Fibroblast of skin of right biceps (primary cell): ENCODE results near the gene AKAP12.
A peak's percentile ranks its signal among the peaks of the same experiment; 100 is the strongest.
"Not testable (repeated sequence)": the region's sequence is repeated elsewhere in the genome, so short reads cannot be mapped to it uniquely, and the experiment has no call there.

ENCODE experiments used
- DNase-seq: peaks from one replicate; pipeline ENCODE4 v3.0.0-alpha.2; 2013

Gene AKAP12

GRCh38 chr6:151315661-151316060 is 75.9 kb downstream of the AKAP12 start:
- not testable (repeated sequence) for DNase-seq

GRCh38 chr6:151317103-151317994 is 77.6 kb downstream of the AKAP12 start:
- DNase-seq: peak; percentile 90

GRCh38 chr6:151317995-151318365 is 78.2 kb downstream of the AKAP12 start:
- DNase-seq: no peak

DNA sequence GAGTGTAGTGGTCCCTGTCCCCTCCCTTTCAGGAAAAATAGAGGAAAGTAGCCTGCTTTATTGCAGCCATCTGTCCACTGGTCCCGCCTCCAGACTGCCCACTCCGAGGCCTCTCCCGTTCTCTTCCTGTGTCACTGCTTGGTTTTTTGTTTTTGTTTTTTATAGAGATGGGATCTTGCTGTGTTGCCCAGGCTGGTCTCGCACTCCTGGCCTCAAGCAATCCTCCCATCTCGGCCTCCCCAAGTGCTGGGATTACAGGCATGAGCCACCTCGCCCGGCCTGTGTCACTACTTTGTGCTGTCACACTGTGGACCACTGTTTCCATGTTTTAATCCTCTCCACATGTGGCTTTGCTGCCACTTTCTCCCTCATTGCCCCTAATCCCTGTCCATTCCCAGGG is 80.4 kb downstream of the AKAP12 start:
- no peak for DNase-seq

DNA sequence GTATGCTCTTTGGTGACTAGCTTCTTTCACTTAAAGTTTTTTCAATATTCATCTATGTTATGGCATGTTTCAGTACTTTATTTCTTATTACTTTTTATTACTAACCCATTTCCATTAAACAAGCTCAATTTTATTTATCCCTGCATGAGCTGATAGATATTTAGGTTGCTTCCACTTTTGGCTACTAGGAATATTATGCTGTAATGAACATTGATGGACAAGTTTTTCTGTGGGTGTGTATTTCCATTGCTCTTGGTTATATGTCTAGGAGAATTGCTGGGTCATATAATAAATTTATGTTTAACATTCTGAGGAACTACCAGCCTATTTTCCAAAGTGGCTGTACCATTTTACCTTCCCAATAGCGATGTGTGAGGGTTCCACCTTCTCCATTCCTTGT is 81.7 kb downstream of the AKAP12 start:
- DNase-seq: no peak

- DNase-seq: no peak
These were observed 82.8 kb downstream of the AKAP12 start for GRCh38 chr6:151322570-151322969.

DNA sequence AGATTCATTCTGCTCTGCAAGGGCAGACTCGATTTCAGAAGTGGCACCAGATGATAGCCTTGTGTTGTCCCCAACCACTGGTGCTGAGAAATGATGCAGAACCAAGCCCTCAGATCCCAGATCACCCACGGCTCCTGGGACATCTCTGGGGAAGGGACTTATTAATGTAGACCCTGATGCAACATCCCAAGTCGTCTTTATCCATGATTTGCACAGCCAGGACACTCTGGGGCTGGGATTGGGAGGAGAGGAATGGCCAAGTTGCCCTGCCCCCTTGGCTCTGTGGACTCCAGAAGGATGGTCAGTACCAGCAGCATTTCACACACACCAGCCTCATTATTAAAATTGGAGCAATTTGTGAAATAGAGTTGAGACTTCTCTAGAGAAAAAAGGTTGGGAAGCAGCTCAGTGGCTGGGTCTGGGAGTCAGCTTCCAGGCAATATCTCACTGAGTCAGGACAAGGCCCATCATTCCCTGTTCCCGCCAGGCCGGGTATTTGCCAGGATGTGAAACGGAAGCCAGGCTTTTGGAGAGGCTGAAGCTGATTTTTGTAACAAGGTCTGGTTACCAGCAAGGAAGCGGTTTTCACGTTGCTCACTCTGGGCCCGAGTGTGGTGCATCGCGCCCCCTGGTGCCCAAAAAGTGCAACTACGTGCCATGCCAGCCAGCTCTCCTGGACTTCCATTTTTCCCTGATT is 84.2 kb downstream of the AKAP12 start:
- DNase-seq: peak; percentile 95

GRCh38 chr6:151324488-151324825 is 84.7 kb downstream of the AKAP12 start:
- DNase-seq: no peak

DNA sequence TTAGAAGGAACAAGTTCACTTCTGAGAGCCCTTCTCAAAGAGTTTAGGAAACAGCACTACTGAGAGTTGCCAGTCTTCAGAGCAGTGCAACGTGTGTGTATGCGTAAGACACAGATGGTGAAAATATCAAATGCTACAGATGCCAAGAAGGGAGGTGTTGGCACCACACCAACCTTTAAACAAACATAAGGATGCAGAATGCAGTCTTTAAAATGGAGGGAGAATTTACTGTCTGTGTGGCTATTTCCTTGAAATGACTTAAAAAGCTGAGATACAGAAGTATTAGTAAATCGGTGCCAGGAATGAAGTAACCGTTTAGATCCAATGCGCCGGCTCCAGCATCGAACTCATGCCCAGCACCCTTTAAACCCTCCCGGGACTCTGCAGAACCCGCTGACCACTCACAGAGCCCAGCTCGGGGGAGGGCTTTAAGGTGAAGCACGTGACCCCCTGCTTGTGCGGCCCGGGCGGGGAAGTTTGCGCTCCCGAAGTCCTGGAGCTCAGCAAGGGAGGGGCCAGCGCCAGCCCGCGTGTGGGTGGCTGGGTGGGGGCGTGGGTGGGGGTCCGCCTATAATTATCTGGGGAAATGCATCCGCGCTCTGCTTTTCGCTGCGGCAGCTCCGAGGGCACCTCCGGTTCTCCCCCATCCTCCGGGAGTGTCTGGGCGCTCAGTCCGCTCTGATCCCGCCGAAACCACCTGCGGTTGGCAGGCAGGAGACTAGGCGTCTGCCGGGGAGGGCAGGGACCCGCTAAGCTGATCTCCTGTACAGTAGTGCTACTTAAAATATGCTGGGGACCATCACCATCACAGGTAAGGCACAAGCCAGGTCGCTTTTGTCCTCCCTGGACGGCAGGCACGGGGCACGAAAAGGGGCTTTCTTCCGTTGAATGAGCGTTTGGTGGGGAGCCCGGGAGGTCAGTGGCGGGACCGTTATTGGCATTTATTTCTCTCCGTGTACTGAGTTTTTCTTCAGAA is 85.6 kb downstream of the AKAP12 start:
- DNase-seq: peak; percentile 62

DNA sequence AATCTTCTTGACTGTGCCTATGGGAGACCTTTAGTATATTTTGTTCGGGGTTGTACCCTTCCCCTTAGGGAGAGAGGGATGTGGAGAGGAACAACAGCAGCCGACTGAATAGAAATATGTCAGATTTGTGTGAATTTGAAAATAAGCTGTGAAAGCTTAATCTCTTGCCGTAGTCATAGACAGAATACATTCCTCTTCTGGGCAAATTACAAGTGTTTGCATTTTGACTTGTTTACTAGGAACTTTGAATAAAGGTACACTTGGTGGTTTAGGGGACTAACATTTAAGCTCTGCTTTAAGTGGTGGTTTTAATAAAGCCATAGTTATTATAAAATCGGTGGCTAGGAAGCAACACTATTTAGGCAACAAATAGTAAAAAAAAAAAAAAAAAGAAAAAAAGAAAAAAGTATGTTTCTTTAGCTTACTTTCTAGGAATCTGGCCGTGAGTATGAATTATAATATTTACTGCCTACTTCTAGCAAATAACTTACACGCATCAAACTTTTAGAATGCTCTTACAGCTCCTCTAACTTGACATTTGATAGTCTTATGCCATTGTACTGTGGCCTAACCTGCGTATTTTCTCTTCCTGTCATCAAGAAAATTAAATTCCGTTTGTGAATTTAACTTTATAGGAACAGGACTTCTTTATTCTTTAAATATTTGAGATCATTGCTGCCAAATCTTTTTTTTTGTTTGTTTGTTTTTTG is 86.5 kb downstream of the AKAP12 start:
- no peak for DNase-seq

DNA sequence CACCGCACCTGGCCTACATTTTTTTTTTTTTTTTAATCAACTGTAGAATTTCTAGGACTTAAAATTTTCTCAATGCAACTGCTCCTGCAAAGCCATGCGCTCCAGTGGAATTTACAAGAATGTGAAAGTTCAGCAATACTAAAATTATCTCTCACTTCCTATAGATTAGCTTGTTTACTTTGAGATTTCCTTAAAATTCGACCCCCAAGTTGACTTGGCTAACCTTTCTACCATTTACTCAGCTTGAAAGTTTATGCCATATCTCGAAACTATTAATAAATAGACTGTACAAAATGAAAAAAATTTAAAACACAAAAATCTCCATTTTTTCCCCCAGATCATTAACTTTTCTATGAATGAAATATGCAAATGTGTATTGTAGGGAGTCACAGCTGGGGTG is 87.3 kb downstream of the AKAP12 start:
- no peak for DNase-seq

DNA sequence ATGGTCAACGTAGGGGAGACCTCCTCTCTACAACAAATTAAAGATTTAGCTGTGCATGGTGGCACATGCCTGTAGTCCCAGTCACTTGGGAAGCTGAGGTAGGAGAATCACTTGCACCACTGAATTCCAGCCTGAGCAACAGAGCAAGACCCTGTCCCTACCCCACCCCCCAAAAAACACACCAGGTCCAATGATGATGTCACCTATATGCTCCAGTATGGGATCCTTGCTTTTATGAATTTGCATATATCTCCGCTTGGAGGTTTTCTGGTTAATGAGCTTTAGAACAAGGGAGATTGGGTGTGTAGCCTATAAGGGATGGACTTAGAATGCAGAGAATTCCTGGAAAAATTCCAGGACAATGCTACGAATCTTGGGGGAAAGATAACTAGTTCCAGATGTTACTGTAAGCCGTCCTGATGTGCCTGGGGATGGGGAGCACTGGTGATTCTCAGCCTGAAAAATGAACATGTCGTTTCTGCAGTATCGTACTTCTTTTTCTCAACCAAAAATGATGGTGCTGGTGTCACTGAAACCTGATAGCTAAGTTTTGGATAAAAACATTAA is 90.4 kb downstream of the AKAP12 start:
- peak; percentile 97 for DNase-seq

DNA sequence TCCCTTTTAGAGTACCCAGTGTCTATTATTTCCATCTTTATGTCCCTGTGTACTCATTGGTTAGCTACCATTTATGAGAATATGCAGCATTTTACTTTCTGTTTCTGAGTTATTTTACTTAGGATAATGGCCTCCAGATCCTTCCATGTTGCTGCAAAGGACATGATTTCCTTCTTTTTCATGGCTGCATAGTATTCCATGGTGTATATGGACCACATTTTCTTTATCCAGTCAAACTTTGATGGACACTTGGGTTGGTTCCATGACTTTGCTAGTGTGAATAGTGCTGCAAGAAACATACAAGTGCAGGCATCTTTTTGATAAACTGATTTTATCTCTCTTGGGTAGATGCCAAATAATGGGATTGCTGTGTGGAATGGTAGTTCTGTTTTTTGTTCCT is 96.2 kb downstream of the AKAP12 start:
- DNase-seq: no peak

DNA sequence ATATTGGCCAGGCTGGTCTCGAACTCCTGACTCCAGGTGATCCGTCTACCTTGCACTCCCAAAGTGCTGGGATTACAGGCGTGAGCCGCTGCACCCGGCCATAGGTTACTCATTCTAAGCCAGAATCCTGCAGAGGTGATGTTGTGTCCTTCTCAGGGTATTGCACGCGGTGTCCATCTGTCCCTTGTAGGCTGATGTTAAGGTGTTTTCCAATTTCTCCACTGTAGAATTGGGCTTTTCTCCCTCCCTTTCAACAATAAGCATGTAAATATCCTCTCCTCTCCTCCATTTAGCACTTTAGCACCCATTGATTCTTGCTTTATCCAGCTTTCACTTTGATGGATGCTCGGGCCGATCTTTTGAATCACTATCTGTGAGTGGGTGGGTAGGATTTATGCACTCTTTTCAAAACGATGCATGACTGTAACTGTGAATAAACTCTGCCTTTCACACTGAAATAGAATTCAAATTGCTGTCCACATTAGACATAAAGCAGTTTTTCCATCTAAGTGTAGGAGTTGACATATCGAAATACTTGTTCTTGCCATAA is 99.0 kb downstream of the AKAP12 start:
- no peak for DNase-seq

DNA sequence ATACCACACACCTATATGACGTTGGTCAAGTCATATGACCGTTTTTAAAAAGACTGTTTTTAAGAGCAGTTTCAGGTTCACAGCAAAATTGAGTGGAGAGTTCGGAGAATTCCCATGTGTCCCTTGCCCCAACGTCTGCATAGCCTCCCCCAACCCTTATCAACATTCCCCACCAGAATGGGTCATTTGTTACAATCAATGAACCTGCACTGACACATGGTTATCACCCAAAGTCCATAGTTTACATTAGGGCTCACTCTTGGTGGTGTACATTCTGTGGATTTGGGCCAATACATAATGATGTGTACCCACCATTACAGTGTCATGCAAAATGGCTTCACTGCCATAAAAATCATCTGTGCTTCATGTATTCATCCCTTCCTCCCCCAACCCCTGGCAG is 99.6 kb downstream of the AKAP12 start:
- DNase-seq: no peak

- DNase-seq: no peak
These were observed 100.6 kb downstream of the AKAP12 start for GRCh38 chr6:151340219-151340978.

- DNase-seq: no peak
These were observed 101.9 kb downstream of the AKAP12 start for GRCh38 chr6:151341476-151342195.

DNA sequence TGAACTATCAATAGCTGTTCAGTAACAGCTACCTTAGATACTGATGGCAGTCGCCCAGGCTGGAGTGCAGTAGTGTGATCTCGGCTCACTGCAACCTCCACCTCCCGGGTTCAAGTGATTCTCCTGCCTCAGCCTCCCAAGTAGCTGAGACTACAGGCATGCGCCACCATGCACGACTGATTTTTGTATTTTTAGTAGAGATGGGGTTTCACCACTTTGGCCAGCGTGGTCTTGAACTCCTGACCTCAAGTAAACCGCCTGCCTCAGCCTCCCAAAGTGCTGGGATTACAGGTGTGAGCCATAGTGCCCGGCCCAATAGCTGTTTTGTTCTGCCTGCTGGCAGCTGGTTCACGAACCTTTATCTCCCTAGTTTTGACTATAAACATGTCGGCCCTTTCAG is 103.0 kb downstream of the AKAP12 start:
- not testable (repeated sequence) for DNase-seq

DNA sequence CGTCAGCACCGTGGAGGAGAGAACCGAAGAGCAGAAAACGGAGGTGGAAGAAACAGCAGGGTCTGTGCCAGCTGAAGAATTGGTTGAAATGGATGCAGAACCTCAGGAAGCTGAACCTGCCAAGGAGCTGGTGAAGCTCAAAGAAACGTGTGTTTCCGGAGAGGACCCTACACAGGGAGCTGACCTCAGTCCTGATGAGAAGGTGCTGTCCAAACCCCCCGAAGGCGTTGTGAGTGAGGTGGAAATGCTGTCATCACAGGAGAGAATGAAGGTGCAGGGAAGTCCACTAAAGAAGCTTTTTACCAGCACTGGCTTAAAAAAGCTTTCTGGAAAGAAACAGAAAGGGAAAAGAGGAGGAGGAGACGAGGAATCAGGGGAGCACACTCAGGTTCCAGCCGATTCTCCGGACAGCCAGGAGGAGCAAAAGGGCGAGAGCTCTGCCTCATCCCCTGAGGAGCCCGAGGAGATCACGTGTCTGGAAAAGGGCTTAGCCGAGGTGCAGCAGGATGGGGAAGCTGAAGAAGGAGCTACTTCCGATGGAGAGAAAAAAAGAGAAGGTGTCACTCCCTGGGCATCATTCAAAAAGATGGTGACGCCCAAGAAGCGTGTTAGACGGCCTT is 110.0 kb downstream of the AKAP12 start:
- DNase-seq: no peak
